GM19238 (cell line): ENCODE data around the gene ZNF687.
A peak's percentile ranks its signal among the peaks of the same experiment; 100 is the strongest.
"Not testable (repeated sequence)": the region's sequence is repeated elsewhere in the genome, so short reads cannot be mapped to it uniquely, and the experiment has no call there.

Experiments
- DNase-seq: peaks from one replicate; pipeline ENCODE4 v3.0.0; 2011; ENCODE audit warnings: low spot score; ENCODE audit not compliant: insufficient read length

Gene ZNF687

GRCh38 chr1:151281969-151282882 is at the start of gene ZNF687:
Gene ZNF687 (plus strand): TSS chr1:151282299. CDS start chr1:151286292, 3,993 bp downstream.
- peak; percentile 98 for DNase-seq

GRCh38 chr1:151235235-151235634 is 46.9 kb upstream of the ZNF687 start:
- DNase-seq = no peak

- DNase-seq = peak; percentile 29
Observed at GRCh38 chr1:151237678-151238466, 44.2 kb upstream of the ZNF687 start.

- DNase-seq = no peak
Observed at GRCh38 chr1:151238467-151238739, 43.7 kb upstream of the ZNF687 start.

GRCh38 chr1:151242442-151242841 is 39.7 kb upstream of the ZNF687 start:
- DNase-seq = no peak

GRCh38 chr1:151243683-151244216 is 38.3 kb upstream of the ZNF687 start:
- DNase-seq = no peak

- no peak for DNase-seq
Observed at GRCh38 chr1:151246786-151247185, 35.3 kb upstream of the ZNF687 start.

GRCh38 chr1:151251656-151252470 is 30.2 kb upstream of the ZNF687 start:
- peak; percentile 52 for DNase-seq

- DNase-seq = peak; percentile 98
Observed at GRCh38 chr1:151254217-151255213, 27.6 kb upstream of the ZNF687 start, which contains the start of gene PSMD4. Gene PSMD4 (plus strand): TSS chr1:151254734. CDS start chr1:151254783, 49 bp downstream.

GRCh38 chr1:151255381-151255780 is 26.7 kb upstream of the ZNF687 start:
- DNase-seq = no peak

- no peak for DNase-seq
Observed at GRCh38 chr1:151259351-151259750, 22.7 kb upstream of the ZNF687 start.

- DNase-seq = no peak
Observed at GRCh38 chr1:151265446-151266236, 16.5 kb upstream of the ZNF687 start.

GRCh38 chr1:151266315-151266714 is 15.8 kb upstream of the ZNF687 start:
- no peak for DNase-seq

- no peak for DNase-seq
Observed at GRCh38 chr1:151266821-151267220, 15.3 kb upstream of the ZNF687 start.

- DNase-seq = no peak
Observed at GRCh38 chr1:151267760-151268159, 14.3 kb upstream of the ZNF687 start.

- no peak for DNase-seq
Observed at GRCh38 chr1:151273924-151274466, 8.1 kb upstream of the ZNF687 start.

GRCh38 chr1:151275341-151275740 is 6.8 kb upstream of the ZNF687 start:
- not testable (repeated sequence) for DNase-seq

GRCh38 chr1:151277249-151277648 is 4.8 kb upstream of the ZNF687 start:
- DNase-seq = no peak
